GM12878 (cell line): ENCODE data around the gene WDR45B. TPM values are rescaled to one million over a fixed set of nuclear protein-coding genes. Genes with fewer than 3 reads are reported as not detected.

Experiments
- ETV6 ChIP-seq, 2 experiments: fragments of 450-650 bp in 1 of 2; IDR thresholded peaks in 1 of 2; conservative IDR thresholded peaks in 1 of 2; 2 replicates each; pipeline ENCODE4 v1.6.1; 2014; ENCODE audit warnings: antibody characterized with exemption in 1 of 2, borderline replicate concordance in 1 of 2, low read depth in 1 of 2, mild to moderate bottlenecking in 1 of 2, moderate library complexity in 1 of 2
- IRF4 ChIP-seq: IDR thresholded peaks from 2 replicates; pipeline ENCODE4 v1.6.1; 2011; ENCODE audit warnings: low read depth, low read length
- MYC ChIP-seq: IDR thresholded peaks from 2 replicates; pipeline ENCODE4 v1.6.1; 2011; ENCODE audit warnings: mild to moderate bottlenecking, low read length, moderate library complexity, inconsistent platforms; ENCODE audit not compliant: insufficient read depth, insufficient replicate concordance, insufficient read length, severe bottlenecking
- NBN ChIP-seq: fragments of 450-650 bp; IDR thresholded peaks from 2 replicates; pipeline ENCODE4 v1.6.1; 2016
- NFYB ChIP-seq: IDR thresholded peaks from 2 replicates; pipeline ENCODE4 v1.6.1; 2011; ENCODE audit warnings: low read depth, mild to moderate bottlenecking, low read length, improper control_type of control experiment, moderate library complexity; ENCODE audit not compliant: insufficient read depth
- PAX5 ChIP-seq: IDR thresholded peaks from 2 replicates; pipeline ENCODE4 v1.6.1; 2011; ENCODE audit warnings: low read depth, low read length, borderline replicate concordance
- POLR2A ChIP-seq: IDR thresholded peaks from 2 replicates; pipeline ENCODE4 v1.6.1; 2011; ENCODE audit warnings: low read depth, mild to moderate bottlenecking, low read length
- RBBP5 ChIP-seq: fragments of 200-600 bp; sonication (generic); conservative IDR thresholded peaks from 2 replicates; pipeline ENCODE4 v1.6.1; 2016
- polyA plus RNA-seq, 11 experiments: library from polyadenylated mRNA; depleted of rRNA in 4 of 11; unstranded in 6 of 11; stranded (reverse) in 5 of 11; fragments of >200 nt; fragmentation: Nextera tagmentation in 4 of 11; fragmentation: Illumina TruSeq in 1 of 11; extraction: Ambion mirVana in 4 of 11; extraction: Trizol in 1 of 11; gene quantifications; 1 replicate in 1 of 11; 2 replicates in 10 of 11; pipeline versions ENCODE4 v1.2.1 to v1.2.3, GENCODE V29; 2011 to 2016; ENCODE audit warnings: inconsistent platforms in 2 of 11, missing spikeins in 2 of 11, low read depth in 1 of 11
- total RNA-seq, 4 experiments: library from RNA; depleted of rRNA in 3 of 4; stranded (reverse); fragments of >200 nt in 3 of 4; fragmentation: Illumina TruSeq in 1 of 4; extraction: Trizol in 1 of 4; gene quantifications; 2 replicates each; pipeline versions ENCODE4 v1.2.1 to v1.2.3, GENCODE V29; 2013 to 2021
- TF ChIP-seq, protein P1 (sequence below): fragments of 450-650 bp; conservative IDR thresholded peaks from 2 replicates; pipeline ENCODE4 v1.6.1; 2017; ENCODE audit warnings: mild to moderate bottlenecking, moderate library complexity
- TF ChIP-seq, protein P2 (sequence below): fragments of 450-650 bp; IDR thresholded peaks from 2 replicates; pipeline ENCODE4 v1.6.1; 2017; ENCODE audit warnings: mild to moderate bottlenecking, low read depth, inconsistent platforms; ENCODE audit not compliant: poor library complexity, severe bottlenecking

The WDR45B gene
- total and polyA plus RNA-seq, 10 of the 15 experiments (the other 5 are each of a cell fraction or from before 2014, with no cell fraction given) = 1.0 to 73.7 (median 26.6) TPM

DNA sequence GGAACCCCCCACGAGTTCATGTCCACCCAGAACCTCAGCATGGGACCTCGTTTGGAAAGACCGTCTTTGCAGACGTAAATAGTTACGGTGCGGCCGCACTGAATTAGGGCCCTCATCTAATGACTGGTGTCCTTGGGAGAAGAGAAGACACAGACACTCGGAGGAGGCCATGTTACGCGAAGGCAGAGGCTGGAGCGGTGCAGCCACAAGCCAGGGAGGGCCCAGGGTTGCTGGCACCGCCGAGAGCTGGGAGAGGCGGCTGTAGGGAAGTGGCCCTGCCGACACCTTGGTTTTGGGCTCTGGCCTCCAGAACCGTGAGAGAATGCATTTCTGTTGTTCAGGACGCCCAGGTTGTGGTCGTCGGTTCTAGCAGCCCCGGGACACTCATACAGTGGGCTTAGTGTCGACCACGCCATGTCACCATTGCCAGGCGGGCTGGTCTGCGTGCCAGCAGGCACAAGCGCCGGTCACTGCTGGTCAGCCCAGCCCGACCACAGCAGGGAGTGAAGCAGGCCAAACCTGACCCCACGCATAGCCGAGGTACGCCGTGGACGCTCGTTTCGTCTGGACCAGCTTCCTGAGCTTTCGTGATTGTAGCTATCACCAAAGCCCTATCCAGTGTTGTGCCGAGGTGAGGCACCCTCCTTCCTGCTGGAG lies 10.7 kb upstream of the WDR45B start (continued):
- TF ChIP-seq ETV6 (conservative IDR thresholded peaks at IDR 0.05 in 1 of 2, IDR thresholded peaks at IDR 0.05 in 1 of 2; ENCODE audit: borderline replicate concordance in 1 of 2, low read depth in 1 of 2) (no peak), NFYB (no peak), NBN (no peak), IRF4 (no peak), PAX5 (no peak), MYC (no peak), RBBP5 (no peak), POLR2A (no peak)
- TF ChIP-seq, protein P1, sequence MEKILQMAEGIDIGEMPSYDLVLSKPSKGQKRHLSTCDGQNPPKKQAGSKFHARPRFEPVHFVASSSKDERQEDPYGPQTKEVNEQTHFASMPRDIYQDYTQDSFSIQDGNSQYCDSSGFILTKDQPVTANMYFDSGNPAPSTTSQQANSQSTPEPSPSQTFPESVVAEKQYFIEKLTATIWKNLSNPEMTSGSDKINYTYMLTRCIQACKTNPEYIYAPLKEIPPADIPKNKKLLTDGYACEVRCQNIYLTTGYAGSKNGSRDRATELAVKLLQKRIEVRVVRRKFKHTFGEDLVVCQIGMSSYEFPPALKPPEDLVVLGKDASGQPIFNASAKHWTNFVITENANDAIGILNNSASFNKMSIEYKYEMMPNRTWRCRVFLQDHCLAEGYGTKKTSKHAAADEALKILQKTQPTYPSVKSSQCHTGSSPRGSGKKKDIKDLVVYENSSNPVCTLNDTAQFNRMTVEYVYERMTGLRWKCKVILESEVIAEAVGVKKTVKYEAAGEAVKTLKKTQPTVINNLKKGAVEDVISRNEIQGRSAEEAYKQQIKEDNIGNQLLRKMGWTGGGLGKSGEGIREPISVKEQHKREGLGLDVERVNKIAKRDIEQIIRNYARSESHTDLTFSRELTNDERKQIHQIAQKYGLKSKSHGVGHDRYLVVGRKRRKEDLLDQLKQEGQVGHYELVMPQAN = no peak
- TF ChIP-seq, protein P2, sequence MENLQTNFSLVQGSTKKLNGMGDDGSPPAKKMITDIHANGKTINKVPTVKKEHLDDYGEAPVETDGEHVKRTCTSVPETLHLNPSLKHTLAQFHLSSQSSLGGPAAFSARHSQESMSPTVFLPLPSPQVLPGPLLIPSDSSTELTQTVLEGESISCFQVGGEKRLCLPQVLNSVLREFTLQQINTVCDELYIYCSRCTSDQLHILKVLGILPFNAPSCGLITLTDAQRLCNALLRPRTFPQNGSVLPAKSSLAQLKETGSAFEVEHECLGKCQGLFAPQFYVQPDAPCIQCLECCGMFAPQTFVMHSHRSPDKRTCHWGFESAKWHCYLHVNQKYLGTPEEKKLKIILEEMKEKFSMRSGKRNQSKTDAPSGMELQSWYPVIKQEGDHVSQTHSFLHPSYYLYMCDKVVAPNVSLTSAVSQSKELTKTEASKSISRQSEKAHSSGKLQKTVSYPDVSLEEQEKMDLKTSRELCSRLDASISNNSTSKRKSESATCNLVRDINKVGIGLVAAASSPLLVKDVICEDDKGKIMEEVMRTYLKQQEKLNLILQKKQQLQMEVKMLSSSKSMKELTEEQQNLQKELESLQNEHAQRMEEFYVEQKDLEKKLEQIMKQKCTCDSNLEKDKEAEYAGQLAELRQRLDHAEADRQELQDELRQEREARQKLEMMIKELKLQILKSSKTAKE = no peak
- TF ChIP-seq, all 136 proteins: peak for 0
